M059J (cell line): ENCODE data around the gene AOPEP. TPM values are rescaled to one million over a fixed set of nuclear protein-coding genes. Genes with fewer than 3 reads are reported as not detected.
A peak's percentile ranks its signal among the peaks of the same experiment; 100 is the strongest.

Experiments used
- DNase-seq: peaks from one replicate; pipeline ENCODE4 v3.0.0-alpha.2; 2012; ENCODE audit warnings: low read depth
- total RNA-seq: library from RNA; depleted of rRNA; stranded (reverse); fragments of >200 nt; shearing (Covaris generic); gene quantifications from 2 replicates; pipeline ENCODE4 v1.2.3, GENCODE V29; 2014

AOPEP gene
- total RNA-seq, 1 experiment from 2014 or later = 120 TPM

DNA sequence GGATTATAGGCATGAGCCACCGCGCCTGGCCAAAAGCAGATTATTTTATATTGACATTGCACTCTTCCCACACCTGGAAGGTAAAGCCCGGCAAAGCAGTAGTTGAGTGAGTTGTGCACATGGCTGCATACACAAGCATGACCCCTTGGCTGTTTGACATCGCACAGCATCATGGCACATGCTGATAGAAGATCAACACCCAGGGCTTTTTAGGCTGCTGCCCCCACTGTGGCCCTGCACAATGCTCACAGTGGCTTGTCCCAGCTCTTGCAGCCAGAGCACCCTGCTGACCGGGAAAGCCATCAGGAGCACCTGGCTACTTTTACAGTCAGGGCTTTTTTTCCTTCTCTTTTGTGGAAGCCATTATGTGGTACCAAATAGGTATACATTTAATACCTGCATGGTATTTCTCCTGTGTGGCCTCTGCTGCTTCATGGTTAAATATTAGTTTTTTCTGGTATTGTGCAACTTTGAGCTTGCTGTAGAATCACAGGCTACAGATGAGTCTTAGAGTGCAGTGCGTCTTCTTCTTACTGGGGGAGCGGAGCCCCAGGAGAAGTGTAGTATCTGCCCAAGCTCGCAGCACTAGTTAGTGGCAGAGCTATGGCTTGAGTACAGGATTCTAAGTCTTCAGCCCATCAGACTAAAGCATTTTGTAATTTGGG lies 264.5 kb downstream of the AOPEP start:
- DNase-seq = no peak

DNA sequence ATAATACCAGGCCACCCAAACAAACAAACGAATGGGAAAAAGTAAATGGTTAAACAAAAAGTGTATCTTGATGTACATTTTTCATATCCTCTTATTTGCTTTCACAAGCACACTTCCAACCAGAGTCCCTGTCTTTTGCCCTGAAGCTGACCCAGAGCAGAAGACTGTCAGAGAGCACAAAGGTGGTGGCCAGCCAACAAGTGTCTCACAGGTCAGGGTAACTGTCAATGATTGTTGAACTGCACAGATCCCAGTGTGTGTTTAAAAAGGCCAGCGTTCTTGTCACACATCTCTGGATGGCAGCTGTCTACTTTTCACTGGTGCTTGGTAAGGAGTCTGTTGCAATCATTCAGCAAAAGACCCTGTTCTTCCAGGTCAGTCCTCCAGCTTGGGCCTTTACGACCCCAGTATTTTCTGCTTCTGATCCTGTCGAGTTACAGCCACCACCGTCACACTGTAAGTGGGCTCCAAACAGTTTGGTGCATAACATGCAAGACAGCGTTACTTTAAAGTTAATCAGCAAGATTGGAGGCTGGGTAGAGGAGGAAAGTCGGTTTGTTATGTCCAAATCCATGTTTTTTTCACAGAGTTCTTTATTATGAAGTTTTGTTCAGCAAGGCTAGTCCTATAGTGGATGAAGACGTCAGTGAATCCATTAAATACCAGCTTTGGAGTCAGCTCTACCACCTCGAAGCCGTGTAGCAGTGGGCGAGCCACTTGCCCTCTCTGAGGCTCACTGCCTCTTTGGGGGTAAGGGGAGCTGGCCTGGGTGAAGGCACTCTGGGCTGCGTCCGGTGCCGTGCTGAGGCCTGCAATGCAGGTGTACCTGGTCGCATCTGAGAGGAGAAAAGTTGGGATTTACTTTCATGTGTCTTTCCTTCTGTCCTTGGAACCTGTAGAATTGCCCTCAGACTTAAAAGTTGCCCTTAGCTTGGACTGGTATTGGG lies 265.7 kb downstream of the AOPEP start:
- DNase-seq = no peak

DNA sequence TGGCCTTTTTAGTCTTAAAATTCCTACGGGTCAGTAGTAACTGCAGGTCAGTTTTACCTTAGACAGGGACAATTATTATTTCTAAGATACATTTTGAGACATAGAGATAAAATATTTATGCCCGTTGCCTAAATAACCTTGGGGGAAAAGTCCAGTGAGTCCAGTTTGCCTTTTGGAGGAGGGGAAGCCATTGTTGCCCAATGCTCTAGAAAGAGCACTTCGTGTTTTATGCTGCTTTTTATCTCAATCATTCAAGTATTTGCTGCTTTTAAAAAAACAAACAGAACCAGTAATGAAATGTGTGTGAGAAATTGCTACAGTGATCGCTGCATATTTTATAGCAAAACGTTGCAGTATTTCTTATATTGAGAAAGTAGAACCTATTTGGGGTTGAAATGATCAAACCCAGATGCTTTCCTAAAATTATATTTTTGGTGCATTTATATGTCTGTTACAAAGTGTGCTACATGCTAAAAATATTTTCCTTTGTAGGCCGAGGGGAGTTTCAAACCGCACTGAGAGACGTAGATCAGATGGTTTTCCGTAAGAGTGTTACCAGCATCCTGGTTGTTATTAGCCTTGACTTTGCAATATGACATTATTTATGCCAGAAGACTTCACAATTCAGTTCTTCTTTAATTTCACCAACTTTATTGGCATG lies 266.8 kb downstream of the AOPEP start:
- DNase-seq = no peak

DNA sequence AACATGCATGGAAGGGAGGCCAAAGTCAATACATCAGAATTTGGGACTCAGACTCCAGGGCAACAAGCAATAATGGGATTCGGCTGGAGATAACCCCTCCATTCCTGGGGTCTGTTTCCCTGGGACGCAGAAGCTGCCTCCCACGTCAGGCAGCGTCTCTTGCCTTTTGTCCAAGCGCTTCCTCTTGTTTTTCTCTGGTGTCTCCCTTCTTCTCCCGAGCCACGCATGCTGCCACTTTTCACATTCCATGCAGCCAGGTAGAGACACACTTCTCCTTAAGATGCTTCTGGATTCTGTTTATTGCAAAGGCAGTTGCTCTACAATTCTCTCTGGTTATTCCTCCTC lies 267.3 kb downstream of the AOPEP start:
- no peak for DNase-seq

DNA sequence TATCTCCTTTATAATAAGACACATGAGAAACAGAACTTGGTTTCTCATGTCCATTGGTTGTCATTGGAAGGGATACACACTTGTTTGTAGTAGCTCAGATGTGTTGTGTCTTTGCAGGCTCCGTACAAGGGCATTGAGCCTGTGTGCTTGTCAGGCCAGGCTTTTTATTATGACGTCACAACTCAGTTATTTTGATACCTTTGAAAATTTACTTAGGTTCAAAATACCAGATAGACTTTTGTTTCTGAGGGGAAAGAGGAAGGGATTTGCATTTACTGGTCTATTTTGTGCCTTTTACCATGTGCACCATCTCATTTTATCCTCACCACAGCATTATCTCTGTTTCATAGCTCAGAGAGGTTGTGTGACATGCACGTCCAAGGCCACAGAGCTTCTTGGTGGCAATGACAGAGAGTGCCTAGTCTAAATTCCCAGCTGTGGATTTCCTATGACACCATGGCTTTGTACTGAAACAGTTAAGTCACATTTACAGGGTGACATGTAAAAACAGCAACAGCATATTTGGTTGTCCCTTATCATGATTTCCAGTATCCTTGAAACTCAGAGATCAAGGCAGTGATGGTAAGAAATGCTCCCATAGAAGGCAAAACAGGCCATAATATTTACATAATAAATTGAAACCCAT lies 268.7 kb downstream of the AOPEP start:
- no peak for DNase-seq

DNA sequence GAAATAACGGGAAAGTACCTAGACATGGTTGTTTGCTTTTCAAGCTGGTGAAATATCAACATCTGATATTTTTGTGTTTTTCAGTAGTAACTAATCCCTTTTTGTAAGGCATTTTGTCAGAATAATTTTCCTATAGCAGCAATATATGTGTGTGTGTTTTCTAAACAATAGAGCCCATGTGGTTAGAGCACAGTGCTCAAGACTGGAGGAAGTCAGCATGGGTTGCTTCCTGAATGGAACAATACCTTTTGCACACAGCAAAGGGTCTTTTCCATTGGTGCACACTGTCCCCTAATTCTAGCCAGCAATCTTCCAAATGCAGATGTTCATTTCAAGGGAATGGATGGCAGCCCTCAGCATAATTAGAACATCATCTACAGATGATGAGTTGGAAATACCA lies 270.1 kb downstream of the AOPEP start:
- DNase-seq = no peak

DNA sequence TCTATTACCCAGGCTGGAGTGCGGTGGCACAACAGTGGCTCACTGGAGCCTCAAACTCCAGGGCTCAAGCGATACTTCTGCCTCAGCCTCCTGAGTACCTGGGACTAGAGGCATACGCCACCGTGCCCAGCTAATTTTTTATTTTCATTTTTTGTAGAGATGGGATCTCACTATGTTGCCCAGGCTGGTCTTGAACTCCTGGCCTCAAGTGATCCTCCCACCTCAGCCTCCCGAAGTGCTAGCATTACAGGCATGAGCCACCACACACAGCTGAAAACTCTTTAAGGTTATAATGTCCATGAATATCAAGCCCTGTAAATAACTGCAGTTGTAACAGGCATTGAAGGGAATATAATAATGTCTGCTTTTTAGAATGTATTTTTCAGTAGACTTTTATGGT lies 271.2 kb downstream of the AOPEP start:
- DNase-seq = no peak

DNA sequence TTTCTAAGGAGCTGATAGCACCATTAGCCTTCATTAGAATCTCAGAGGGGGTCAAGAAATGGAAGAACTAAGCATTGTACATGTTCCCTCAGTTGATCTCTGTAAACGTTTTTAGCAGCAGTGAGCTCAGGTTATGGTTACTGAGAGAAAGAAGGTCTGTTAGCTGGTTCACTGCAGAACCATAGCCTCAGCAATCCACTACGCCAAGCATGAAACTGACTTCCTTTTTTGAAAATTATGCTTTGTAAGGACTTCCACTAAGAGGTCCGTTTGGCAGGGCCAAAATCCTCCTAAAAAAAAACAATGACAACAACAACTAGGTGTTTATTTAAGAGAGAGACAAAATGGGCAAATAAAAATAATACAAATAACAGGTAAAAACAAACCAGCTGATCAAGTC lies 273.3 kb downstream of the AOPEP start:
- DNase-seq = no peak

DNA sequence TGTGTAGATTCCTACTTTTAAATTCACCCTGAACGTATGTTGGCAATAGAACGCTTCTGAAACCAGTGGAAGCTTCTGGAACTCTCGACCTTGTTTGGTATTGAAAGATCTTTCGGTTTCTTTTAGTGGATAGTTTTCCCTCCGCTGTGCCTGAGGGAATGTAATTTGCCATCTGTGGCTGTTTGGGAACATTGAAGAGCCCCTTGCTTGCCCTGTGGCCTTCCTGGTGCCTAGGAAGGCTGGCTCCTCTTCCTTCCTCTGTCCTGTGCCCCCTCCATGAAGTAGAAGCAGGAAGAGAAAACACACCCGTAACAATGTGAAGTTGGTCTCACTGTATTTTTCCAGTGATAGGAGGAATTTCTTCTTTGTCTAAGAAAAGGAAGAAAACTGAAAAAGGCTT lies 274.3 kb downstream of the AOPEP start:
- no peak for DNase-seq

DNA sequence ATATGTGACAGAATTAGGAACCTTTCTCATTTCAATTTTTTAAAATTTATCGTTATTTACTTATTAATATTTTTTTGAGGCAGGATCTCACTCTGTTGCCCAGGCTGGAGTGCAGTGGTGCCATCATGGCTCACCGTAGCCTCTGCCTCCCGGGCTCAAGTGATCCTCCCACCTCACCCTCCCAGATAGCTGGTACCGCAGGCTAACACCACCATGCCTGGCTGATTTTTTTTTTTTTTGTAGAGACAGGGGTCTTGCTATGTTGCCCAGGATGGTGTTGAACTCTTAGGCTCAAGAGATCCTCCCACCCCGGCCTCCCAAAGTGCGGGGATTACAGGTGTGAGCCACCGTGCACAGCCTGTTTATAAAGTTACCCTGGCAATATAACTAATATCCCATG lies 275.2 kb downstream of the AOPEP start:
- no peak for DNase-seq

DNA sequence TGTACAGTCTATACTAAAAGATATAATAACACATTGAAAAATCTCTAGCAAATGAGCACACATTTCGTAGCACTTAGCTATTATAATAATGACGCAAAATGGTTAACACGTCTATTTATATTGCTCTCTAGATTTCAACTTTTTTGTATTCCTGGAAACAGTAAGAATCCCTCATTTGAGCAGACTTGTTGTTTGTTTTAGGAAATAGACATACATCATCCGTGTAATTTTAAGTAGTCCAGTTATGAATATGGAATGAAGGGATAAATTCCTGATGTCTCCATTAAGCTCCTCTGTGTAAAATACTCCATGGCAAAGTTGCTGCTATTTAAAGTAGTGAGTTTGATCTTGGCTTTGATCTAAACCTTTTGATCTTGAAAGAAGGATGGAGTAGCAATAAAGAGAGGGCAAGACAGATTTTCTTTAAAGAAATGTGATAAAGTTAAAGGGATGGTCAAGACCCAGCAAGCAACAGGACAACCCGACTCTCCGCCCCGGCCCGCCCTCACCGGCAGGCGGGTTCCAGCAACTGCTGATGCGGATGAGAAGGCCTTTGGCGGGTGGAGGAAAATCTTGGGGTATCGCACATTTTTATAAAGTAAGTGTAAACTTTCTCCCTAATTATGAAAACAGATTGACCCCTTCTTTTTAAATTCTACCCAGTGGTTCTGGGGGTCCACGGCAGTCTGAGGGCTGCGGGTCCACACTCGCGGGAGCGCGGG lies 277.4 kb downstream of the AOPEP start:
- DNase-seq = peak; percentile 77

DNA sequence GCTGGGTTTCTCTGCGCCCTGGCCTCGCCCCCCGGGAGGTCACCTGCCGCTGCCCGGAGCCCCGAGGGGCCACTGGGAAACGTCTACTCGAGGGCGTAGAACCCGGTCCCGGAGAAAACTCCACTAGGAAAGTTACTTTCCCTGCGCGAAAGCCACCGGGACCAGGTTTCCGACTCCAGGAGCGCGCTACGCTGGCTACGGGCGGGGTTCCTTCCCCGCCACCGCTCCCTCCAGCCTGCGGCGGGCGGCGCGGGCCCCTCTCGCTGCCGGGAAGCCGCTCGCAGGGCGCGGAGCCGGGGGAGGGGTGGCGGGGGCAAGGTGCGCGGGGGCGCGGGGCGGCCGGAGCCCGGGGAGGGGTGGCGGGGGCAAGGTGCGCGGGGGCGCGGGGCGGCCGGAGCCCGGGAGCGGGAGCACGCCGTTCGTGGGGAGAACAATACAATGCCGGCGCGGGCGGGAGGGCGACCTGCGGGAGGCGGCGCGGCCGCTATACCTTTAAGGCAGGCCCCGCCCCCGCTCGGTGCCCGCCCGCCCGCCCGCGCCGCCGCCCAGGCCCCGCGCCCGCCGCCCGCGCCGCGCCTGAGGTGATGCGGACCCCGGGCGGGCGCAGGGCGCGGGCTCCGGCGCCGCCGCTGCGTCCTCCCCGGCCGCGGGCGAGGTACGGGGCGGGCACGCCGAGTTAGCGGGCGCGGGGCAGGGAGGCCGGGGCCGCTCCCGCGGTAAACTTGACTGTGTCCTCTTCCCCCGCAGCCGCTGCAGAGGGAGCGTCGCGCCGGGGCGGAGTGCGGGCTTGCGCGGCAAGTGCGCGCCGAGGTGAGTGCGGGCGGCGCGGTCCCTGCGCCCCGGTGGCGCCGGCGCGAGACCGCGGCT lies 278.1 kb downstream of the AOPEP start:
- peak; percentile 60 for DNase-seq

DNA sequence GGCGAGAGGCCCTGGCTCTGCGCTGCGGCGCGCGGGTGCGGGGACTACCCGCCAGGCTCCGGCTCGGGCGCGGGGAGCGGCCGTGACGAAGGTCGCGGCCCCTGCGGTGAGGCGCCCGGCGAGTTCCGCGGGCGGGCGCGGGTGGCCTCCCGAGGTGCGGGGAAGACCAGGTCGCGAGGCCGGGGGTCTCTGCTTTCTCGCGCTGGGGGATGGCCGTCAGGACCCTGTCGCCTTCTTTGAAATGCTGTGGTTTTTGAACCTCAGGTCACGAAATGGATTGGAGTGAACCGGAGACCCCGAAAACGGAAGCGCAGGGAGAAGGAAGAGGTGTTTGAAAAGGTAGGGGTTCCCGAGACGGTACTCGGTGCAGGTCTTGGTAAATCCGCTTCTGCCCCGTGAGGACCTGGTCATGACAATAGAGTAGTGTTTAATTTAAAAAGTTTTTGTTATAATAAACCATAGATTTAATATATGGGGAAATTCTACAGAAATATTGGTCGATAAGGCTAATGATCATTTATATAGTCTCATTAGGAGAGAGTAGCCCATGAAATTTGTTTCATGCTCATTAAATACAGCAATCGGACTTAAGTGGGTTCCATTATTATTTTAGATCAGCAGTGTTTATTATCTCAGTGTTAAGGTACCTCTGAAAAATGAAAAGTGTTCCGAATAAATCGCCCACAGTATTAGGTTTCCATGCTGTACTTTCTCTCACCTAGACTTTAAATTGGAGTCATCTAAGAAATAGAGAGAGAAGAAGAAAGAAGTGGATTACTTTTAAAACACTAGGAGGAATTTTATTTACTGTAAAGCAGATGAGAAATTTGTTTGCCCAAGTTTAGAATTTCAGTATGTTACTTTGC lies 279.0 kb downstream of the AOPEP start:
- peak; percentile 61 for DNase-seq

DNA sequence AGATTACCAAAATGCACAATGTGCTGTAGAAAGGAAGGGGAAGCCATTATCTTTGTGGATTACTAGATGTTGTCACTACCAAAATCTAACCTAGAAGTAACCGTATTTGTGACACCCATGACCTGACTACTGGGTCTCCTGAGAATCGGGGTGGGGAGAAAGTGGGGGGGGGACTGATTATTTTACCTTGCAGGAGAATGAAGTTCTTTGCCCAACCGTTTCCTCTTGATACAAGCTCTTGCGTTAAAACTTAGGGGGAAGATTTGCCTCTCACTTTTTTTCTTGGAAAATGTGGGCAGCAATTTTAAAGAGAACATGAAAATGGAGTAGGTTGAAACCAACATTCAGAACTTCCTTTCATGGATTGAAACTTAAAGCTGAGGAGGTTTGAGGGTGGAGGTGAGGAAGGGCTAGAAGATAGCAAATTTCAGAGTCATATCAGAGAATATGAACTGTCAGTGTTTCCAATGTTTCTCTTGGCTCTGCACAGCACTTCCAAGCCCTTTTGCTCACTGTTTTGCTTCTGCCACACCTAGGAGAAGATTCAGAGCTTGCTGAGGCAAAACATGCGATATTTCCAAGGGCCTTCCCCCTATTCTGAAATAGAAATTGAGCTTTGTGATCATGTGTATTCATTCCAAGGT lies 280.8 kb downstream of the AOPEP start:
- DNase-seq = peak; percentile 60

DNA sequence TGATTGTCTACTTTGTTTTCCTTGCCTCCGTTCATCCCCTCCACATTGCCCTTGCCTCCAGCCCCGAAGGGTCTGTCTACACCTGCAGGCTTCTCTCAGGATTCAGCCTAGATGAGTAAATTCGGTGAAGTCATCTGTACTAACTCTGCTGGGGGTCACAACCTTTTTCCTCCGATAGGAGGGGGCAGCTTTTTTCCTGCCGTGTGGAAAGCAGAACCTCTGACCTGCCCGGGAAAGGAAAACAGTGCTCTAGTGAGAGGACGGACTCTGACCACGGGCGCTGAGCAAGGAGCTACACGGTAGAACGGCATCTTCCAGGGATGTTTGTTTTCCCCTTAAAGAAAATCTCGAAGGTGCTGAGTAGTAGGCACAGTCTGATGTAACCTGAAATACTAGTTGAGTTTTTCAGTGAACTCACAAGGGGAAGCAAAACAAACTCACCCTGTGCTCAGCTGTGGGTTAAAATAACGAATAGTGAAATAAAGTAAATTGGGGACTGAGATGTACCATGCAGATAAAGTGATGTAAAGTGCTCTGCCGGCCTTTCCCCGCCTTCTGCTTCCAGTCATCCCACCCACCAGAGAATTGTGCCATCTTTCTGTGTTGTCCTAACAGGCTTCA lies 281.8 kb downstream of the AOPEP start:
- peak; percentile 66 for DNase-seq

DNA sequence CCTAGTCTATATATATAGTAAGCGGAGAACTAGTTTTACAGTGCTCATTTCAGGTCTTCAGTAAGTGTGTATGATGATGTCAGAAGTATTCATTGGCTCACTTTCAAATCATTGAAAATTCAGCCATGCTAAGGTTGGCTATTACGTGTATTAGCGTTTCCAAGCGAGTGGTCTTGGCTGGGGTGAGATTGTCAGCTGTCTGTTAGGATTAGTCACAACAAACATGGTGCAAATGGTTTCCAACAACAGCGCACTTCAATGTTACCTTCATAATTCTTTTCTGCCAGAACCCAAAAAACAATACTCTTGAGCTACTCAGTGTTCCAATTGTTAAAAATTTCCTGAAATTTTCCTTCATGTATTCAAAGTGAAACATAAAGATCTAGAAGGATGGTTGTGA lies 283.0 kb downstream of the AOPEP start:
- peak; percentile 63 for DNase-seq

DNA sequence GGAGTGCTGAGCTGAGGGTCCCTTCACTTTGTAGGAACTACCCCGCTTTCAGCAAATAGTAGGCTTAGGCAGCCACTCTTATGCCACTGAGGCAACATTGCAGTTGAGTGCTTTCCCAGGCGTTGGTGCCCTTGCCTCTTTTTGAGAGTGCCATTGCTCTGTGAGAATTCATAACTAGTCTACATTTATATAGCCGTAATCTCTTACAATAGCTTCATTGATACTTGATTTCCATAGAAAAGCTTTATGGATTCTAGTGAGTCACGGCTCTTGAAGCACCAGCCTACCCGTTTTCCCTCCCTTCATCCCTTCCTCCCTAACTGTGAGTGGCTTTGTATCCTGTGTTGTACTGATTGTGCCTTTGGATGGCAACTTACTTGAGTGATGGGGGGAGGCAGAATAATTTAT lies 283.9 kb downstream of the AOPEP start:
- DNase-seq = no peak

DNA sequence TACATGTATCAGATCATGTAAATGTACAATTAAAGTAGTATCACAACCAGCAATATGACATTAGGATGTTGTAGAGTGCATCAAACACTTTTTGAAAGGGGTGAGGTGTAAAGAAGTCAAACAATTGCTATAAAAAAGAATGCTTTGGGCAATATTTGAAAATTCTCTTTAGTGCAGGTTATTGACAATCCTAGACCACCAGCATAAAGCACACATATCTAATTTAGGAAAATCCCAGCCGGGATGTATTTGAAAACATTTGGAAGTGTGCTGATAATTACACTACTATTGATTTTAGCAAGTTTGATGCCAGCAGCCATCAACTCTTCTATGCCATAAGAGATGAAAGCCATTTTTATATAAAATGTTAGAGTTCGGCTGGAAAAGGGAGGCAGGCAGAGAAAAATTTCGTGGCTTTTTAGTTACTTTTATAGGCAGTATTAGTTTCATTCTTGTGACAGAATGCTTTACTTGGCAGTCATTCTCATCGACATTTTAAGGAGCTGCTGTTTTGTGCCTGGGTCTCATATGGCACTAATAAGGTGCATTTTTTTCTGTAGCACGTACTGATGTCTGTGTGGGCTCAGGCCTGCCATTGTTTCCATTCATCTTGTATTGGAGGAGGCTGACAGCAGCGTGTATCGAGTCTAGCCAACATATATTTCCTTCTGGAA lies 285.7 kb downstream of the AOPEP start:
- no peak for DNase-seq
